H1 (cell line): ENCODE measurements around the gene RAB39A. TPM values are rescaled to one million over a fixed set of nuclear protein-coding genes. Genes with fewer than 3 reads are reported as not detected.
A peak's percentile ranks its signal among the peaks of the same experiment; 100 is the strongest.

Source experiments
- CTBP2 ChIP-seq: IDR thresholded peaks from 2 replicates; pipeline ENCODE4 v1.7.0; 2011; ENCODE audit warnings: borderline replicate concordance, mild to moderate bottlenecking, moderate library complexity, mixed read lengths, low read length; ENCODE audit not compliant: insufficient read depth, insufficient read length
- CTCF ChIP-seq, 3 experiments: IDR thresholded peaks; 1 replicate in 2 of 3; 2 replicates in 1 of 3; pipeline versions ENCODE4 v1.5.1 to v1.6.1; 2011; ENCODE audit warnings: low read length in 3 of 3, mild to moderate bottlenecking in 3 of 3, inconsistent platforms in 2 of 3, low read depth in 1 of 3, moderate library complexity in 1 of 3; ENCODE audit not compliant: insufficient read depth in 1 of 3; ENCODE audit errors: control extremely low read depth in 1 of 3
- E2F6 ChIP-seq: IDR thresholded peaks from 2 replicates; pipeline ENCODE4 v1.6.1; 2012; ENCODE audit warnings: inconsistent platforms
- KDM4A ChIP-seq: IDR thresholded peaks from one replicate; pipeline ENCODE4 v1.7.1; 2012; ENCODE audit warnings: low read depth, mild to moderate bottlenecking, moderate library complexity, low read length, inconsistent platforms; ENCODE audit not compliant: severe bottlenecking
- NRF1 ChIP-seq: IDR thresholded peaks from 2 replicates; pipeline ENCODE4 v1.6.1; 2011; ENCODE audit warnings: mild to moderate bottlenecking, low read depth, low read length, improper control_type of control experiment
- PHF8 ChIP-seq: fragments of 200-600 bp; sonication (generic); conservative IDR thresholded peaks from 2 replicates; pipeline ENCODE4 v1.7.1; 2012; ENCODE audit warnings: low read depth, mild to moderate bottlenecking, inconsistent platforms, low read length, moderate library complexity
- RBBP5 ChIP-seq: IDR thresholded peaks from 2 replicates; pipeline ENCODE4 v1.7.1; 2012; ENCODE audit warnings: low read depth, mild to moderate bottlenecking, inconsistent platforms, low read length, moderate library complexity, borderline replicate concordance
- TBP ChIP-seq: IDR thresholded peaks from 2 replicates; pipeline ENCODE4 v1.6.1; 2011; ENCODE audit warnings: low read depth, low read length, improper control_type of control experiment
- polyA plus RNA-seq, 7 experiments: library from polyadenylated mRNA; depleted of rRNA in 3 of 7; stranded (reverse) in 5 of 7; unstranded in 2 of 7; fragments of >200 nt in 5 of 7; fragments of 200-250 nt in 2 of 7; gene quantifications; 1 replicate in 5 of 7; 2 replicates in 1 of 7; 4 replicates in 1 of 7; pipeline versions ENCODE4 v1.2.1 to v1.2.3, GENCODE V29; 2011 to 2013; ENCODE audit warnings: missing spikeins in 2 of 7, mixed read lengths in 2 of 7
- total RNA-seq: library from RNA; stranded (reverse); fragmentation: NEBNext Ultra II Directional; extraction: Animal tissue kit (Norgen Biotek cat#: 25700); gene quantifications from 2 replicates; pipeline ENCODE4 v1.2.1, GENCODE V29; 2021

The RAB39A gene
- total and polyA plus RNA-seq, 2 of the 8 experiments (the other 6 are each of a cell fraction or from before 2014, with no cell fraction given), result 7.1 to 19.1 TPM

GRCh38 chr11:107928767-107929507, 689 bp downstream of the RAB39A start (continued):
- TF ChIP-seq CTCF (IDR thresholded peaks at IDR 0.05; ENCODE audit: control extremely low read depth in 1 of 3, insufficient read depth in 1 of 3, low read depth in 1 of 3, low read length in 3 of 3), result no peak
- no peak for TF ChIP-seq E2F6
- peak; percentile 9 for TF ChIP-seq KDM4A
- no peak for TF ChIP-seq NRF1
- TF ChIP-seq RBBP5, result 0 out of 2 replicates have a peak, but pooled peaks have one; percentile 68
- TF ChIP-seq PHF8, result peak; percentile 45
- TF ChIP-seq TBP, result no peak
- TF ChIP-seq CTBP2, result peak; percentile 39
